ENCODE measurements around the gene PAX5.

PAX5 gene

GRCh38 chr9:36828611-36829013 is 205.5 kb downstream of the PAX5 start:
- ChIA-PET CTCF (no interaction called here), POLR2A (no interaction called here)
- DNase-seq (ENCODE audit: extremely low spot score) = no peak
- TF ChIP-seq ARNT (IDR thresholded peaks at IDR 0.05) = no peak
- TF ChIP-seq PKNOX1 (IDR thresholded peaks at IDR 0.05) = no peak
- no peak for TF ChIP-seq LEF1 (IDR thresholded peaks at IDR 0.05; ENCODE audit: borderline replicate concordance)
- no peak for TF ChIP-seq SUZ12 (IDR thresholded peaks at IDR 0.05)
- no peak for TF ChIP-seq ZNF384 (IDR thresholded peaks at IDR 0.05)
- TF ChIP-seq FOXK2 (IDR thresholded peaks at IDR 0.05) = no peak
- no peak for TF ChIP-seq L3MBTL2 (conservative IDR thresholded peaks at IDR 0.05)
- no peak for TF ChIP-seq BHLHE40 (IDR thresholded peaks at IDR 0.05; ENCODE audit: borderline replicate concordance)
- TF ChIP-seq SP1 (IDR thresholded peaks at IDR 0.05) = no peak
- TF ChIP-seq HDGF (IDR thresholded peaks at IDR 0.05; ENCODE audit: borderline replicate concordance) = no peak
- TF ChIP-seq FOXA1 (IDR thresholded peaks at IDR 0.05) = no peak
- TF ChIP-seq TARDBP (IDR thresholded peaks at IDR 0.05) = no peak
- TF ChIP-seq NFRKB (IDR thresholded peaks at IDR 0.05) = no peak
- TF ChIP-seq ELF4 (IDR thresholded peaks at IDR 0.05) = no peak
- TF ChIP-seq FOXM1 (IDR thresholded peaks at IDR 0.05; ENCODE audit: borderline replicate concordance) = no peak
- TF ChIP-seq CTBP1 (IDR thresholded peaks at IDR 0.05; ENCODE audit: borderline replicate concordance) = no peak

- DNase-seq (ENCODE audit: extremely low spot score) = no peak
- TF ChIP-seq FOXM1 (IDR thresholded peaks at IDR 0.05; ENCODE audit: borderline replicate concordance) = no peak
- no peak for TF ChIP-seq PKNOX1 (IDR thresholded peaks at IDR 0.05)
- no peak for TF ChIP-seq ELF4 (IDR thresholded peaks at IDR 0.05)
- no peak for TF ChIP-seq CTBP1 (IDR thresholded peaks at IDR 0.05; ENCODE audit: borderline replicate concordance)
- no peak for TF ChIP-seq FOXK2 (IDR thresholded peaks at IDR 0.05)
- no peak for TF ChIP-seq SUZ12 (IDR thresholded peaks at IDR 0.05)
- TF ChIP-seq BHLHE40 (IDR thresholded peaks at IDR 0.05; ENCODE audit: borderline replicate concordance) = no peak
- no peak for TF ChIP-seq ARNT (IDR thresholded peaks at IDR 0.05)
- no peak for TF ChIP-seq ZNF384 (IDR thresholded peaks at IDR 0.05)
- no peak for TF ChIP-seq FOXA1 (IDR thresholded peaks at IDR 0.05)
- no peak for TF ChIP-seq HDGF (IDR thresholded peaks at IDR 0.05; ENCODE audit: borderline replicate concordance)
- no peak for TF ChIP-seq L3MBTL2 (conservative IDR thresholded peaks at IDR 0.05)
- no peak for TF ChIP-seq SP1 (IDR thresholded peaks at IDR 0.05)
- no peak for TF ChIP-seq LEF1 (IDR thresholded peaks at IDR 0.05; ENCODE audit: borderline replicate concordance)
- TF ChIP-seq TARDBP (IDR thresholded peaks at IDR 0.05) = no peak
- TF ChIP-seq NFRKB (IDR thresholded peaks at IDR 0.05) = no peak
- ChIA-PET CTCF (no interaction called here), POLR2A (no interaction called here)
Observed at GRCh38 chr9:36827593-36827992, 206.5 kb downstream of the PAX5 start.

GRCh38 chr9:36826581-36826980 is 207.5 kb downstream of the PAX5 start:
- ChIA-PET CTCF (interaction anchor here (0.5 kb wide), 1 partner anchor 27 kb away, joined by 3 read pairs; no protein-coding TSS in a partner anchor), POLR2A (no interaction called here)
- no peak for DNase-seq (ENCODE audit: extremely low spot score)
- TF ChIP-seq ZNF384 (IDR thresholded peaks at IDR 0.05) (no peak), FOXK2 (IDR thresholded peaks at IDR 0.05) (no peak), L3MBTL2 (conservative IDR thresholded peaks at IDR 0.05) (no peak), CTBP1 (IDR thresholded peaks at IDR 0.05; ENCODE audit: borderline replicate concordance) (no peak), FOXA1 (IDR thresholded peaks at IDR 0.05) (no peak), LEF1 (IDR thresholded peaks at IDR 0.05; ENCODE audit: borderline replicate concordance) (no peak), FOXM1 (IDR thresholded peaks at IDR 0.05; ENCODE audit: borderline replicate concordance) (no peak), SUZ12 (IDR thresholded peaks at IDR 0.05) (no peak), BHLHE40 (IDR thresholded peaks at IDR 0.05; ENCODE audit: borderline replicate concordance) (no peak), PKNOX1 (IDR thresholded peaks at IDR 0.05) (no peak), TARDBP (IDR thresholded peaks at IDR 0.05) (no peak), ELF4 (IDR thresholded peaks at IDR 0.05) (no peak), SP1 (IDR thresholded peaks at IDR 0.05) (no peak), HDGF (IDR thresholded peaks at IDR 0.05; ENCODE audit: borderline replicate concordance) (no peak), NFRKB (IDR thresholded peaks at IDR 0.05) (no peak), ARNT (IDR thresholded peaks at IDR 0.05) (no peak)

- TF ChIP-seq NFRKB (IDR thresholded peaks at IDR 0.05) (no peak), LEF1 (IDR thresholded peaks at IDR 0.05; ENCODE audit: borderline replicate concordance) (no peak), TARDBP (IDR thresholded peaks at IDR 0.05) (no peak), HDGF (IDR thresholded peaks at IDR 0.05; ENCODE audit: borderline replicate concordance) (no peak), ZNF384 (IDR thresholded peaks at IDR 0.05) (no peak), FOXM1 (IDR thresholded peaks at IDR 0.05; ENCODE audit: borderline replicate concordance) (no peak), L3MBTL2 (conservative IDR thresholded peaks at IDR 0.05) (no peak), SUZ12 (IDR thresholded peaks at IDR 0.05) (no peak), PKNOX1 (IDR thresholded peaks at IDR 0.05) (no peak)
- no peak for DNase-seq (ENCODE audit: extremely low spot score)
- ChIA-PET CTCF (no interaction called here), POLR2A (no interaction called here)
Observed at GRCh38 chr9:36825179-36825578, 208.9 kb downstream of the PAX5 start.

GRCh38 chr9:36823934-36824333 is 210.1 kb downstream of the PAX5 start:
- CTCF ChIA-PET = no interaction called here
- no peak for TF ChIP-seq SP1 (IDR thresholded peaks at IDR 0.05)
- TF ChIP-seq CTBP1 (IDR thresholded peaks at IDR 0.05; ENCODE audit: borderline replicate concordance) = no peak
- no peak for TF ChIP-seq HDGF (IDR thresholded peaks at IDR 0.05; ENCODE audit: borderline replicate concordance)
- no peak for TF ChIP-seq FOXK2 (IDR thresholded peaks at IDR 0.05)
- TF ChIP-seq SUZ12 (IDR thresholded peaks at IDR 0.05) = no peak
- TF ChIP-seq BHLHE40 (IDR thresholded peaks at IDR 0.05; ENCODE audit: borderline replicate concordance) = no peak
- TF ChIP-seq ELF4 (IDR thresholded peaks at IDR 0.05) = no peak
- TF ChIP-seq ZNF384 (IDR thresholded peaks at IDR 0.05) = no peak
- TF ChIP-seq FOXM1 (IDR thresholded peaks at IDR 0.05; ENCODE audit: borderline replicate concordance) = no peak
- no peak for DNase-seq (ENCODE audit: extremely low spot score)
- POLR2A ChIA-PET = no interaction called here
